ENCODE measurements around the gene SPACA6. TPM values are rescaled to one million over a fixed set of nuclear protein-coding genes. Genes with fewer than 3 reads are reported as not detected.

Gene SPACA6
- total RNA-seq, 5 donors from 2014 or later (not counting 1 experiment from before 2014, with no cell fraction given): 5.5 to 9.9 (median 6.9) TPM

- ChIA-PET CTCF (interaction anchor here in 1 of 2 donors (0.8 to 1.8 kb wide), 3 partner anchors 8 to 46 kb away, joined by 4 to 8 read pairs (median 4); no protein-coding TSS in a partner anchor), POLR2A (no interaction called here)
- H3K27ac Mint-ChIP-seq: peak overlapping the region; percentile 61 to 77
- Histone ChIP-seq H3K27me3 (replicated peaks in 1 of 2; ENCODE audit: control insufficient read depth in 2 of 2, extremely low read depth in 1 of 2, insufficient read depth in 2 of 2, low read length in 1 of 2) (peaks cover 0 to 16% of the 10 kb centered on the region in 2 experiments), H3K4me1 (ENCODE audit: control insufficient read depth in 1 of 2, extremely low read depth in 1 of 2, insufficient read depth in 2 of 2, low read length in 2 of 2) (peaks cover 6 to 33% of the 10 kb centered on the region in 2 experiments), H3K4me3 (ENCODE audit: control insufficient read depth in 1 of 2, extremely low read depth in 1 of 2, low read length in 1 of 2) (peak overlapping the region; percentile 78 to 90), H3K36me3 (ENCODE audit: control insufficient read depth in 2 of 2, extremely low read depth in 1 of 2, insufficient read depth in 1 of 2, low read length in 1 of 2) (peaks cover 0 to 8% of the 10 kb centered on the region in 2 donors), H3K9me3 (no peaks in the 10 kb centered on the region), H3K27ac (ENCODE audit: low read length) (no peak overlapping the region)
- whole genome bisulfite sequencing (ENCODE audit: insufficient coverage): 18% methylated on average over 42 of the region's 46 CpGs
- no peak for ATAC-seq (replicated peaks in 1 of 4)
- H3K4me1 Mint-ChIP-seq: peaks cover 32 to 50% (median 36%) of the 10 kb centered on the region in 3 donors
- H3K9me3 Mint-ChIP-seq: no peaks in the 10 kb centered on the region
- peak overlapping the region; percentile 85 to 89 (median 87) for H3K4me3 Mint-ChIP-seq
- H3K27me3 Mint-ChIP-seq: peaks cover 0 to 2% of the 10 kb centered on the region in 2 donors
- DNase-seq: peak in 5 of 35 experiments; percentile 9 to 30 (median 15)
- peaks cover 16% of the 10 kb centered on the region for H3K36me3 Mint-ChIP-seq
These were observed 9.9 kb downstream of the SPACA6 start for GRCh38 chr19:51702825-51703574.

- DNase-seq (peak; percentile 91 to 98 (median 96)), ATAC-seq (replicated peaks in 1 of 4) (peak; percentile 92 to 95 (median 94))
- WGBS (ENCODE audit: insufficient coverage): under 1% methylated on average over 69 of the region's 74 CpGs
- Histone ChIP-seq H3K9me3 (no peaks in the 10 kb centered on the region), H3K36me3 (ENCODE audit: control insufficient read depth in 2 of 2, extremely low read depth in 1 of 2, insufficient read depth in 1 of 2, low read length in 1 of 2) (peaks cover 0 to 8% of the 10 kb centered on the region in 2 donors), H3K27ac (ENCODE audit: low read length) (peak overlapping the region; percentile 82), H3K4me3 (ENCODE audit: control insufficient read depth in 1 of 2, extremely low read depth in 1 of 2, low read length in 1 of 2) (peak overlapping the region; percentile 78 to 90), H3K4me1 (ENCODE audit: control insufficient read depth in 1 of 2, extremely low read depth in 1 of 2, insufficient read depth in 2 of 2, low read length in 2 of 2) (peaks cover 6 to 33% of the 10 kb centered on the region in 2 experiments), H3K27me3 (replicated peaks in 1 of 2; ENCODE audit: control insufficient read depth in 2 of 2, extremely low read depth in 1 of 2, insufficient read depth in 2 of 2, low read length in 1 of 2) (peaks cover 0 to 16% of the 10 kb centered on the region in 2 experiments)
- Mint-ChIP-seq H3K27me3 (peaks cover 0 to 2% of the 10 kb centered on the region in 2 donors), H3K36me3 (peaks cover 16% of the 10 kb centered on the region), H3K27ac (peak overlapping the region; percentile 88 to 95), H3K4me1 (peaks cover 32 to 54% (median 39%) of the 10 kb centered on the region in 3 donors), H3K9me3 (no peaks in the 10 kb centered on the region), H3K4me3 (peak overlapping the region; percentile 85 to 89 (median 87))
- ChIA-PET CTCF (interaction anchor here in 1 of 2 donors (0.8 to 1.8 kb wide), 3 partner anchors 9 to 47 kb away, joined by 4 to 8 read pairs (median 4); no protein-coding TSS in a partner anchor), POLR2A (interaction anchor here in 1 of 2 donors (0.5 kb wide), 1 partner anchor 1065 kb away, joined by 4 read pairs; no protein-coding TSS in a partner anchor)
These were observed 10.7 kb downstream of the SPACA6 start for GRCh38 chr19:51703575-51704515.

- POLR2A ChIA-PET: no interaction called here
- peak overlapping the region; percentile 78 to 90 for H3K4me3 ChIP-seq (ENCODE audit: control insufficient read depth in 1 of 2, extremely low read depth in 1 of 2, low read length in 1 of 2)
- 65% methylated on average over 4 of the region's 4 CpGs for WGBS (ENCODE audit: insufficient coverage)
- ATAC-seq (replicated peaks in 1 of 4) (no peak), DNase-seq (no peak)
- H3K36me3 ChIP-seq (ENCODE audit: control insufficient read depth in 2 of 2, extremely low read depth in 1 of 2, insufficient read depth in 1 of 2, low read length in 1 of 2): peaks cover 0 to 8% of the 10 kb centered on the region in 2 donors
- H3K27ac ChIP-seq (ENCODE audit: low read length): peak overlapping the region; percentile 82
- H3K27me3 Mint-ChIP-seq: peaks cover 0 to 2% of the 10 kb centered on the region in 2 donors
- H3K4me1 Mint-ChIP-seq: peaks cover 32 to 54% (median 39%) of the 10 kb centered on the region in 3 donors
- peak overlapping the region; percentile 88 to 95 for H3K27ac Mint-ChIP-seq
- H3K4me3 Mint-ChIP-seq: peak overlapping the region; percentile 85 to 89 (median 87)
- peaks cover 0 to 18% of the 10 kb centered on the region in 2 experiments for H3K27me3 ChIP-seq (replicated peaks in 1 of 2; ENCODE audit: control insufficient read depth in 2 of 2, extremely low read depth in 1 of 2, insufficient read depth in 2 of 2, low read length in 1 of 2)
- H3K36me3 Mint-ChIP-seq: peaks cover 16% of the 10 kb centered on the region
- peaks cover 6 to 33% of the 10 kb centered on the region in 2 experiments for H3K4me1 ChIP-seq (ENCODE audit: control insufficient read depth in 1 of 2, extremely low read depth in 1 of 2, insufficient read depth in 2 of 2, low read length in 2 of 2)
- CTCF ChIA-PET: interaction anchor here in 1 of 2 donors (1.8 kb wide), 1 partner anchor 28 kb away, joined by 4 read pairs; no protein-coding TSS in a partner anchor
- no peaks in the 10 kb centered on the region for H3K9me3 ChIP-seq
- no peaks in the 10 kb centered on the region for H3K9me3 Mint-ChIP-seq
These were observed 11.5 kb downstream of the SPACA6 start for GRCh38 chr19:51704626-51705025.

DNA sequence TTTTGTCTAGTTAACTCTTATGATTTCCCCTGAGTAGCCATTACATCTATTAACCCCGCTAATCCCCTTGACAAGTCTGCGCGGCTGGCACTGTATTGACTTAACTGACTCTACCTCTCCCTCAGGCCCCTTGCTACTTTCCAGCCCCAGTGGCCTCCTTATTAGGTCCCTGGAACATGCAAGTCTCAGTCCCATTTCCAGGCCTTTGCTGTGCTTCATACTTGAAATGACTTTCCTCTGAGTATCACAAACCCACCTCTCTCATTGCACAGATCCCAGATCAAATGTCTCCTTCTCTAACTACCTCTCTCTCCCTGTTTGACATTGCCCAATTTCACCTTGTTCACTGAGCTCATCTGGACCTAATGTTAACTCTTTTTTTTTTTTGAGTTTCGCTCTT lies 13.2 kb downstream of the SPACA6 start:
- peak overlapping the region; percentile 85 to 89 (median 87) for H3K4me3 Mint-ChIP-seq

DNA sequence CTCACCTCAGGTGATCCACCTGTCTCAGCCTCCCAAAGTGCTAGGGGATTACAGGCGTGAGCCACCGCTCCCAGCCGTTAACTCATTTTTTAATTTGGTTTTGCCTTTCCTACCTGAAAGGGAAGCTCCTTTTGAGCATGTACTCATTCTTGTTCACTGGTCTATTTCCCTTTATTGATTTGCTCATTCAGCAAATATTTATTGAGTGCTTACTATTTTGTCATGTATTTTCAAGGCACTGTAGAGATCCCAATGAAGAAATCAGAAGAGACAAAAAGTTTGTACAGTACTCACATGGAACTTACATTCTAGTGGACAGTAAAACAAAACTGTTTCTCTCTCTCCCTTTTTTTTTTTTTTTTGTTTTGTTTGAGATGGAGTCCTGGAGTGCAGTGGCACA lies 13.8 kb downstream of the SPACA6 start:
- no peak for ATAC-seq (replicated peaks in 1 of 4)

More for the DNA sequence above, 13.2 kb downstream of the SPACA6 start:
- H3K4me1 Mint-ChIP-seq: peaks cover 32 to 54% (median 39%) of the 10 kb centered on the region in 3 donors
- ChIA-PET CTCF (no interaction called here), POLR2A (interaction anchor here in 1 of 2 donors (0.7 kb wide), 1 partner anchor 30 kb away, joined by 3 read pairs; no protein-coding TSS in a partner anchor)
- peaks cover 16% of the 10 kb centered on the region for H3K36me3 Mint-ChIP-seq
- DNase-seq (no peak), ATAC-seq (replicated peaks in 1 of 4) (no peak)
- H3K4me3 ChIP-seq (ENCODE audit: control insufficient read depth in 1 of 2, extremely low read depth in 1 of 2, low read length in 1 of 2): no peak overlapping the region
- peak overlapping the region; percentile 6 to 78 for H3K27ac Mint-ChIP-seq
- no peak overlapping the region for H3K27ac ChIP-seq (ENCODE audit: low read length)
- H3K4me1 ChIP-seq (ENCODE audit: control insufficient read depth in 1 of 2, extremely low read depth in 1 of 2, insufficient read depth in 2 of 2, low read length in 2 of 2): peaks cover 6 to 33% of the 10 kb centered on the region in 2 experiments
- H3K36me3 ChIP-seq (ENCODE audit: control insufficient read depth in 2 of 2, extremely low read depth in 1 of 2, insufficient read depth in 1 of 2, low read length in 1 of 2): peaks cover 0 to 8% of the 10 kb centered on the region in 2 donors
- no peaks in the 10 kb centered on the region for H3K9me3 Mint-ChIP-seq
- H3K27me3 ChIP-seq (replicated peaks in 1 of 2; ENCODE audit: control insufficient read depth in 2 of 2, extremely low read depth in 1 of 2, insufficient read depth in 2 of 2, low read length in 1 of 2): peaks cover 0 to 19% of the 10 kb centered on the region in 2 experiments
- H3K27me3 Mint-ChIP-seq: peaks cover 0 to 7% of the 10 kb centered on the region in 2 donors
- 100% methylated on average over 3 of the region's 4 CpGs for WGBS (ENCODE audit: insufficient coverage)
- no peaks in the 10 kb centered on the region for H3K9me3 ChIP-seq

More for the DNA sequence above, 13.8 kb downstream of the SPACA6 start:
- Mint-ChIP-seq H3K9me3 (no peaks in the 10 kb centered on the region), H3K36me3 (peaks cover 16% of the 10 kb centered on the region), H3K4me1 (peaks cover 32 to 54% (median 39%) of the 10 kb centered on the region in 3 donors), H3K4me3 (peak overlapping the region in 2 of 3 donors; percentile 18 to 89), H3K27me3 (peaks cover 0 to 7% of the 10 kb centered on the region in 2 donors), H3K27ac (no peak overlapping the region)
- H3K4me1 ChIP-seq (ENCODE audit: control insufficient read depth in 1 of 2, extremely low read depth in 1 of 2, insufficient read depth in 2 of 2, low read length in 2 of 2): peaks cover 6 to 33% of the 10 kb centered on the region in 2 experiments
- WGBS (ENCODE audit: insufficient coverage): 100% methylated on average over 3 of the region's 3 CpGs
- H3K36me3 ChIP-seq (ENCODE audit: control insufficient read depth in 2 of 2, extremely low read depth in 1 of 2, insufficient read depth in 1 of 2, low read length in 1 of 2): peaks cover 0 to 8% of the 10 kb centered on the region in 2 donors
- ChIA-PET POLR2A (interaction anchor here in 1 of 2 donors (0.7 kb wide), 1 partner anchor 30 kb away, joined by 3 read pairs; no protein-coding TSS in a partner anchor), CTCF (interaction anchor here in 1 of 2 donors (0.7 kb wide), 1 partner anchor 19 kb away, joined by 9 read pairs; no protein-coding TSS in a partner anchor)
- peaks cover 0 to 19% of the 10 kb centered on the region in 2 experiments for H3K27me3 ChIP-seq (replicated peaks in 1 of 2; ENCODE audit: control insufficient read depth in 2 of 2, extremely low read depth in 1 of 2, insufficient read depth in 2 of 2, low read length in 1 of 2)
- H3K4me3 ChIP-seq (ENCODE audit: control insufficient read depth in 1 of 2, extremely low read depth in 1 of 2, low read length in 1 of 2): no peak overlapping the region
- no peaks in the 10 kb centered on the region for H3K9me3 ChIP-seq
- H3K27ac ChIP-seq (ENCODE audit: low read length): no peak overlapping the region
- no peak for DNase-seq

Data from T-cell (primary cell).